Activated CD4-positive, alpha-beta T cell treated with anti-CD3 and anti-CD28 coated beads for 36 hours (primary cell): ENCODE results near the gene CAMK1G. TPM values are rescaled to one million over a fixed set of nuclear protein-coding genes. Genes with fewer than 3 reads are reported as not detected.

Experiments
- ATAC-seq: fragments of 200-7000 bp; cut with Tn5 transposase; one replicate; pipeline ENCODE4 v1.10.0; 2021; ENCODE audit warnings: mild to moderate bottlenecking, moderate library complexity
- CTCF ChIA-PET: fragments of 350-600 bp; sonication (Branson Sonifier 250); formaldehyde crosslinking; loops from one replicate; lab custom pipeline; 2021; ENCODE audit warnings: antibody characterized with exemption; lab: Charles Lee
- POLR2A ChIA-PET: fragments of 350-600 bp; sonication (Branson Sonifier 250); formaldehyde crosslinking; loops from one replicate; lab custom pipeline; 2021; ENCODE audit warnings: antibody characterized with exemption, inconsistent platforms; lab: Charles Lee
- DNase-seq: peaks from one replicate; pipeline ENCODE4 v3.0.0-alpha.2; 2020
- H3K27ac Mint-ChIP-seq: one replicate; pipeline ENCODE4 v1.8.0; 2021; ENCODE audit warnings: mixed read lengths
- H3K27me3 Mint-ChIP-seq: one replicate; pipeline ENCODE4 v1.8.0; 2021; ENCODE audit warnings: mixed read lengths
- H3K36me3 Mint-ChIP-seq: one replicate; pipeline ENCODE4 v1.8.0; 2021; ENCODE audit warnings: low read depth, mixed read lengths
- H3K4me1 Mint-ChIP-seq: one replicate; pipeline ENCODE4 v1.8.0; 2021; ENCODE audit warnings: mixed read lengths
- H3K4me3 Mint-ChIP-seq: one replicate; pipeline ENCODE4 v1.8.0; 2021; ENCODE audit warnings: mild to moderate bottlenecking, moderate library complexity, mixed read lengths
- H3K9me3 Mint-ChIP-seq: one replicate; pipeline ENCODE4 v1.8.0; 2021; ENCODE audit warnings: low read depth, mixed read lengths
- intact Hi-C, 2 experiments: fragments of 100-400 bp; cut with DNase I in 1 of 2; cut with micrococcal nuclease in 1 of 2; formaldehyde crosslinking; loops; one replicate each; pipeline versions ENCODE4 v1.14.2 to v1.15.1; 2022 to 2024; cut with DNase I, micrococcal nuclease
- total RNA-seq, 2 experiments: library from RNA; stranded (reverse); gene quantifications; one replicate each; pipeline ENCODE4 v1.2.3, GENCODE V29; 2021

The CAMK1G gene
- total RNA-seq, 2 experiments from 2014 or later, result 0.09 to 0.23 TPM

GRCh38 chr1:209643285-209644020 is 59.9 kb downstream of the CAMK1G start:
- H3K36me3 Mint-ChIP-seq, result no peaks in the 10 kb centered on the region
- ATAC-seq (no peak), DNase-seq (no peak)
- H3K4me3 Mint-ChIP-seq, result no peak overlapping the region
- no peaks in the 10 kb centered on the region for H3K27me3 Mint-ChIP-seq
- ChIA-PET CTCF (interaction anchor here (0.5 to 1.5 kb wide), 6 partner anchors 13 to 69 kb away, joined by 3 to 5 read pairs (median 3); no protein-coding TSS in a partner anchor), POLR2A (no interaction called here)
- intact Hi-C loops, result no loop called here
- no peak overlapping the region for H3K27ac Mint-ChIP-seq
- H3K9me3 Mint-ChIP-seq, result no peaks in the 10 kb centered on the region
- peaks cover 4% of the 10 kb centered on the region for H3K4me1 Mint-ChIP-seq

DNA sequence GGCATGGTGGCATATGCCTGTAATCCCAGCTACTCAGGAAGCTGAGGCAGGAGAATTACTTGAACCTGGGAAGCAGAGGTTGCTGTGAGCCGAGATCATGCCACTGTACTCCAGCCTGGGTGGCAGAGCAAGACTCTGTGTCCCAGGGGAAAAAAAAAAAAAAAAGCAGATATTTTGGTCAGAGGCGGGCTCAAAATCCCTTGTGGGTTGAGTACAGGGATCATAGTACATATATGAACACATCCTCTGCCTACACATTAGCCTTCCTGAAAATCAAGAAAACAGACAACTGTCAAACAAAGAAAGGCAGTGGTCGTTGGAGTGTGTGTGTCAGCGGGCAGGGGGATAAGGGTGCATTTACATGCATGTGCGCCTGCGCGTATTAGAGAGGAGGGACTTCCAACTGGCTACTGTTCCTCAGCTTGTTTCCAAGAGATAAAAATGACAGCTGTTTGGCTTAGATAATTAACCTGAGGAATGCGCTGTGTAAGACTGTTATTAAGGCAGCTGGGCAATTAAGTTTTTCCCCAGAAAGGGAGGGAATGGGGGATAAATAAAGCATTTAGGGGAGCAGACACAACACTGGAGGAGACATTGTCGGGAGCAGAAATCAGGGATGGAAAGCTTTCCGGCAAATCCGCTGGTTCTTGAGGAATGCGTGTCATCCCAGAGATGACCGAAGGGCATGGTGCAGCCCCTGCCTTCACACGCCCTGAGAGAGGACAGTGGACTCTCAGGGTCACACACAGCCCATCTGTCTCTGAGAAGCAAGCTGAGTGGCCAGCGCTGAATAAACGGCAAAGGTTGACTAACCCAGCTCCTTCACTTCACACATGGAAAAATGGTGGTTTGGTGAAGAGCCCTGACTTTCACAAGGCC is 62.3 kb downstream of the CAMK1G start:
- POLR2A ChIA-PET, result no interaction called here
- Mint-ChIP-seq H3K27me3 (no peaks in the 10 kb centered on the region), H3K27ac (no peak overlapping the region), H3K4me3 (no peak overlapping the region), H3K36me3 (no peaks in the 10 kb centered on the region), H3K9me3 (no peaks in the 10 kb centered on the region), H3K4me1 (peaks cover 23% of the 10 kb centered on the region)
- CTCF ChIA-PET, result interaction anchor here (0.6 to 0.8 kb wide), 2 partner anchors 85 to 1511 kb away, joined by 3 read pairs; no protein-coding TSS in a partner anchor
- intact Hi-C loops, result loop anchor here in 1 of 2 experiments (2.0 kb wide), 1 partner anchor 47 kb away; no protein-coding TSS in a partner anchor
- no peak for DNase-seq
- no peak for ATAC-seq

- H3K4me1 Mint-ChIP-seq, result peaks cover 31% of the 10 kb centered on the region
- CTCF ChIA-PET, result interaction anchor here (0.6 to 0.8 kb wide), 4 partner anchors 41 to 1512 kb away, joined by 3 to 4 read pairs (median 3); no protein-coding TSS in a partner anchor
- no peak overlapping the region for H3K27ac Mint-ChIP-seq
- intact Hi-C loops, result loop anchor here in 1 of 2 experiments (2.0 kb wide), 1 partner anchor 46 kb away; no protein-coding TSS in a partner anchor
- no peaks in the 10 kb centered on the region for H3K9me3 Mint-ChIP-seq
- no peak for DNase-seq
- H3K4me3 Mint-ChIP-seq, result no peak overlapping the region
- POLR2A ChIA-PET, result no interaction called here
- H3K36me3 Mint-ChIP-seq, result no peaks in the 10 kb centered on the region
- ATAC-seq, result no peak
- no peaks in the 10 kb centered on the region for H3K27me3 Mint-ChIP-seq
These were observed 63.0 kb downstream of the CAMK1G start for GRCh38 chr1:209646558-209646957.

DNA sequence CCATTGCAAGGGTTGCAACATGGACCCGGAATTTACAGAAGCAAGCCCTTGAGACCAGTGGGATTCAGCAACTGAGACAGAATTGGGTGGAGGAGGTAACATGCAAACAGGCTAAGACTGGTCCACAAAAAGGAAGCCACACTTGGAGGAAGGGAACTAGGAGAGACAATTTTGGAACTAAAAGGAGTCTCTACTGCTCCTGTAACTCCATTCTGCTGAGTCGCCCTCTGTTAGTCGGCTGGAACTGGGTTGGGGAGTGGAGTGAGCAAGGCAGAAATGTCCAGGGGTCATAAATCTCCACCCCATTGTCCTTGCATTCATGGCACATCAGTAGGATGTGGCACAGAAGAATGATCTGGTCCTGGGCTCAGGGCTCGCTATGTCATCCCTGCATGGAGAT is 63.6 kb downstream of the CAMK1G start:
- H3K27ac Mint-ChIP-seq, result no peak overlapping the region
- no peak for DNase-seq
- CTCF ChIA-PET, result interaction anchor here (0.6 to 0.7 kb wide), 2 partner anchors 41 to 80 kb away, joined by 3 to 4 read pairs; no protein-coding TSS in a partner anchor
- no peak overlapping the region for H3K4me3 Mint-ChIP-seq
- H3K27me3 Mint-ChIP-seq, result no peaks in the 10 kb centered on the region
- H3K9me3 Mint-ChIP-seq, result no peaks in the 10 kb centered on the region
- intact Hi-C loops, result loop anchor here in 1 of 2 experiments (2.0 kb wide), 1 partner anchor 46 kb away; no protein-coding TSS in a partner anchor
- no peaks in the 10 kb centered on the region for H3K36me3 Mint-ChIP-seq
- ATAC-seq, result no peak
- peaks cover 35% of the 10 kb centered on the region for H3K4me1 Mint-ChIP-seq
- POLR2A ChIA-PET, result no interaction called here

GRCh38 chr1:209648346-209648745 is 64.8 kb downstream of the CAMK1G start:
- ATAC-seq (no peak), DNase-seq (no peak)
- no peaks in the 10 kb centered on the region for H3K27me3 Mint-ChIP-seq
- H3K4me1 Mint-ChIP-seq, result peaks cover 46% of the 10 kb centered on the region
- no peaks in the 10 kb centered on the region for H3K36me3 Mint-ChIP-seq
- CTCF ChIA-PET, result interaction anchor here (0.6 to 2.3 kb wide), 5 partner anchors 13 to 612 kb away, joined by 3 to 7 read pairs (median 4); no protein-coding TSS in a partner anchor
- H3K27ac Mint-ChIP-seq, result no peak overlapping the region
- H3K9me3 Mint-ChIP-seq, result no peaks in the 10 kb centered on the region
- intact Hi-C loops, result no loop called here
- H3K4me3 Mint-ChIP-seq, result no peak overlapping the region
- POLR2A ChIA-PET, result no interaction called here

DNA sequence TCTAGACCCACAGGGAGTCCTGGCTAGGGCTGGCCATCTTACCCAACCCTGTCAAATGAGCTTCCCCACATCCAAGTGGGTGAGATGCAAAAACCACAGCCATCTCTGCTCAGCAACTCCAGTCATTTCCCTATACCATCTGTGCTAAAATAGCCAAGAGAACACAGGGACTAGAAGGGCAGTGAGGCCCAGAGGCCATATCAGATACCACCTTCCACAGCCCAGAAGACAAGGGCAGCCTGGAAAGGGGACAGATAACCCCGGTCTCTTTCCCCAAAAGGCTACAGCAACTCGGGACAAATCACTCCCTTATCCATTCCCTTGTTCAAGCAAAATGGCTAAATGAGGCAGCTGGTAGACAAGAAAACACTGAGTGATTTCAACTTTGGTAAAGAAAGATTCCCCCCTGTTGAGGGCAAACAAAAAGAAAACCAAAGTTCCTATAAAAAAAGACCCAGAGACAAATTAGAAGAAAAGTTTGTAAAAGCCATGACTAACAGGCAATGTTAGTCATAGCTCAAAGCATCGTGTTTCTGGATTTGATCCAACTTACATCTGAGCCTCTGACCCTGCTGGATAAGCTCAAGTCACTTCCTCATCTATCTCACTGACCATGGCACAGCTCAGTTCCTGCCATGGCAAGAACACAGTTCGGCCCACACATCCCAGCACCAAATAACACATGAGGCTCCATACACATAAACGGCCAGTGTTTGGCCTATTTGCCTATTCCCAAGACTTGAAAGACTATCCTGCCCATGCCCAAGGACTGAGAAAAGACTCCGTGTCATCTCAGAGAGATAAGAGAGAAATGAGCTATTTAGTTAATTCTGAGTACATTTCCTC is 65.6 kb downstream of the CAMK1G start:
- H3K27me3 Mint-ChIP-seq, result no peaks in the 10 kb centered on the region
- CTCF ChIA-PET, result interaction anchor here (0.6 to 2.3 kb wide), 14 partner anchors 10 to 175 kb away, joined by 3 to 7 read pairs (median 4); no protein-coding TSS in a partner anchor
- peak overlapping the region; percentile 48 for H3K27ac Mint-ChIP-seq
- POLR2A ChIA-PET, result no interaction called here
- no peaks in the 10 kb centered on the region for H3K9me3 Mint-ChIP-seq
- ATAC-seq (peak; percentile 54), DNase-seq (no peak)
- no peaks in the 10 kb centered on the region for H3K36me3 Mint-ChIP-seq
- no peak overlapping the region for H3K4me3 Mint-ChIP-seq
- H3K4me1 Mint-ChIP-seq, result peaks cover 52% of the 10 kb centered on the region
- intact Hi-C loops, result loop anchor here in 1 of 2 experiments (1.0 kb wide), 1 partner anchor 24 kb away; no protein-coding TSS in a partner anchor

- no peak for DNase-seq
- Mint-ChIP-seq H3K9me3 (no peaks in the 10 kb centered on the region), H3K36me3 (no peaks in the 10 kb centered on the region), H3K27me3 (no peaks in the 10 kb centered on the region), H3K27ac (peak overlapping the region; percentile 16), H3K4me3 (no peak overlapping the region), H3K4me1 (peaks cover 52% of the 10 kb centered on the region)
- ChIA-PET CTCF (interaction anchor here (0.7 to 2.3 kb wide), 7 partner anchors 14 to 95 kb away, joined by 3 to 6 read pairs (median 5); no protein-coding TSS in a partner anchor), POLR2A (no interaction called here)
- intact Hi-C loops, result loop anchor here in 1 of 2 experiments (5.0 kb wide), 1 partner anchor 102 kb away; no protein-coding TSS in a partner anchor
- ATAC-seq, result no peak
These were observed 66.9 kb downstream of the CAMK1G start for GRCh38 chr1:209650454-209650853.

DNA sequence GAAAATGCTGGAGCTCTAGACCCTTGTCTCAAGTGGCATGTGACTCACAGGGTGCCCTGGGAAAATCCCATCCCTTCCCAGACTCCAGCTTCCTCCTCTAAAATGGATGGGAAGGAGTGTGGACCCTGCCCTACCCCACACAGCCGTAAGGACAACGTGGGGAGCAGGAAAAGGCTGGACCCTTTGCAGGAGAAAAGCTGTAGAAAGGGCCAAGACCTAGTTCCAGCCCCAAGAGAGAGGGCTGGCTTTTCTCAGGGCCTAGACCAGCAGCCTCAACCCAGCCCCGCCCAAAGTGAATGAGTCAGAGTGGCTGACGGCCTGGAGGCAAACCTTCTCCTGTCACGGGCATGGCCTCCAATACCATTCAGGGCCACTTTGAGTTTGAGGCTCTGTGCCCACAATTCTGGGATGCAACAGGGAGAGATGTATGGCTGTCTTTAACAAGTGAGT is 67.6 kb downstream of the CAMK1G start:
- ChIA-PET POLR2A (no interaction called here), CTCF (interaction anchor here (0.7 to 1.5 kb wide), 4 partner anchors 20 to 97 kb away, joined by 3 to 6 read pairs (median 4); no protein-coding TSS in a partner anchor)
- peak overlapping the region; percentile 73 for H3K27ac Mint-ChIP-seq
- H3K4me3 Mint-ChIP-seq, result no peak overlapping the region
- no peaks in the 10 kb centered on the region for H3K36me3 Mint-ChIP-seq
- ATAC-seq (peak; percentile 91), DNase-seq (peak; percentile 84)
- no peaks in the 10 kb centered on the region for H3K9me3 Mint-ChIP-seq
- peaks cover 54% of the 10 kb centered on the region for H3K4me1 Mint-ChIP-seq
- intact Hi-C loops, result loop anchor here in 1 of 2 experiments (5.0 kb wide), 1 partner anchor 101 kb away; no protein-coding TSS in a partner anchor
- no peaks in the 10 kb centered on the region for H3K27me3 Mint-ChIP-seq

GRCh38 chr1:209652121-209652735 is 68.7 kb downstream of the CAMK1G start, which contains the start of gene LAMB3:
Gene LAMB3, minus strand, starts transcription at chr1:209652425. Its CDS starts 1,481 bp downstream, at chr1:209650944.
- Mint-ChIP-seq H3K9me3 (no peaks in the 10 kb centered on the region), H3K27ac (peak within 1 kb of the TSS; percentile 73), H3K4me3 (no peak within 1 kb of the TSS), H3K4me1 (peaks cover 54% of the 10 kb centered on the region), H3K36me3 (no peaks in the 10 kb centered on the region), H3K27me3 (no peaks in the 10 kb centered on the region)
- DNase-seq, result no peak
- ChIA-PET POLR2A (no interaction called here), CTCF (interaction anchor here (0.8 to 4.1 kb wide), 7 partner anchors 13 to 96 kb away, joined by 4 to 12 read pairs (median 7); no protein-coding TSS in a partner anchor)
- intact Hi-C loops, result loop anchor here (2.0 to 5.0 kb wide), 2 partner anchors 95 to 100 kb away; no protein-coding TSS in a partner anchor
- no peak for ATAC-seq
